ENCODE measurements around the gene USP48.

USP48 gene

DNA sequence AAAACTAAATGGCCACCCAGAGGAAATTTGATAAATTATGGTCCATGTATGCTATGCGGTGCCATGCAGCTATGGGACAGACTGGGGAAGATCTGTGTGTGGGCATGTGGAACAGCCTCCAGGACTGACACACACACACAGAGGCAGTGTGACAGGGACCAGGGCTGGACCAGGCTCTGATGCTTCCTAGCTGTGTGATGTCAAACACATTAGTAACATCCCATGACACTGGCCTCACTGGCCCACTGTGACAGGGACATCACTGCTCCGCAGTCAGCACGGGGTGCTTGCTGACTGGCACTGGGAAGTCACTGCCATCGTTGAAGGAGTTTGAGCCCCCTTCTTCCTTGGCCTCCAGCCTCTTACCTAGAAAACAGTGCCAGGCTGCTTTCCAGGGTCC is 127.7 kb downstream of the USP48 start:
- Histone ChIP-seq H3F3A (ENCODE audit: low read depth) (no peaks in the 10 kb centered on the region), H3K4me2 (ENCODE audit: low read depth, low read length, poor library complexity, severe bottlenecking) (no peak overlapping the region), H3K9ac (ENCODE audit: low read depth, low read length, poor library complexity, severe bottlenecking) (no peak overlapping the region), H3K36me3 (ENCODE audit: insufficient read depth, low read length) (no peaks in the 10 kb centered on the region), H3K27me3 (ENCODE audit: insufficient read depth, low read length, poor library complexity, severe bottlenecking) (no peaks in the 10 kb centered on the region), H2AFZ (ENCODE audit: low read length) (no peak overlapping the region), H3K4me3 (ENCODE audit: low read length, poor library complexity, severe bottlenecking) (no peak overlapping the region), H3K4me1 (ENCODE audit: insufficient read depth, low read length, poor library complexity, severe bottlenecking) (no peaks in the 10 kb centered on the region), H4K20me1 (ENCODE audit: insufficient read depth, low read length, poor library complexity, severe bottlenecking) (no peaks in the 10 kb centered on the region), H3K9me2 (replicated peaks; ENCODE audit: low read depth, low read length) (no peaks in the 10 kb centered on the region), H3K79me2 (ENCODE audit: insufficient read depth, low read length) (no peaks in the 10 kb centered on the region), H3K9me3 (ENCODE audit: insufficient read depth, low read depth, low read length) (no peaks in the 10 kb centered on the region)
- no peak for TF ChIP-seq EZH2phosphoT487 (IDR thresholded peaks at IDR 0.05; ENCODE audit: borderline replicate concordance)
- TF ChIP-seq, protein P1, sequence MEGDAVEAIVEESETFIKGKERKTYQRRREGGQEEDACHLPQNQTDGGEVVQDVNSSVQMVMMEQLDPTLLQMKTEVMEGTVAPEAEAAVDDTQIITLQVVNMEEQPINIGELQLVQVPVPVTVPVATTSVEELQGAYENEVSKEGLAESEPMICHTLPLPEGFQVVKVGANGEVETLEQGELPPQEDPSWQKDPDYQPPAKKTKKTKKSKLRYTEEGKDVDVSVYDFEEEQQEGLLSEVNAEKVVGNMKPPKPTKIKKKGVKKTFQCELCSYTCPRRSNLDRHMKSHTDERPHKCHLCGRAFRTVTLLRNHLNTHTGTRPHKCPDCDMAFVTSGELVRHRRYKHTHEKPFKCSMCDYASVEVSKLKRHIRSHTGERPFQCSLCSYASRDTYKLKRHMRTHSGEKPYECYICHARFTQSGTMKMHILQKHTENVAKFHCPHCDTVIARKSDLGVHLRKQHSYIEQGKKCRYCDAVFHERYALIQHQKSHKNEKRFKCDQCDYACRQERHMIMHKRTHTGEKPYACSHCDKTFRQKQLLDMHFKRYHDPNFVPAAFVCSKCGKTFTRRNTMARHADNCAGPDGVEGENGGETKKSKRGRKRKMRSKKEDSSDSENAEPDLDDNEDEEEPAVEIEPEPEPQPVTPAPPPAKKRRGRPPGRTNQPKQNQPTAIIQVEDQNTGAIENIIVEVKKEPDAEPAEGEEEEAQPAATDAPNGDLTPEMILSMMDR (conservative IDR thresholded peaks at IDR 0.05; ENCODE audit: low read length), result no peak

DNA sequence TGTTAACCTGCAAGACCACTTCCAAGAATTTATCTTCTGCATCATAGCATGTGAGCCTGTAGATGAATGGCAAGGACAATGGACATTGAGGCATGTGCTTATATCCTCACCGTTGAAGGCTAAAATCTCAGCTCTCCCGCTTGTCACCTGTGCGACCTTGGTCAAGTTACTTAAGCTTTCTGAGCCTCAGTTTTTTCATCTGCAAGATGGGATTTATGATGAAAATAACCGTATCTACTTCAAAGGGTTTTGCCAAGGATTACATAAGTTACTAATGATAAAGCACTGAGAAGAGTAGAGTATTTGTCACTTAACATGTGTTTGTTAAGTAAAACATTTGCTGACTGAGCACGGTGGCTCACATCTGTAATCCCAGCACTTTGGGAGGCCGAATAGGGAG is 128.7 kb downstream of the USP48 start:
- TF ChIP-seq, protein P1 (conservative IDR thresholded peaks at IDR 0.05; ENCODE audit: low read length), result no peak
- TF ChIP-seq EZH2phosphoT487 (IDR thresholded peaks at IDR 0.05; ENCODE audit: borderline replicate concordance), result no peak
- H3K36me3 ChIP-seq (ENCODE audit: insufficient read depth, low read length), result no peaks in the 10 kb centered on the region
- no peak overlapping the region for H3K4me2 ChIP-seq (ENCODE audit: low read depth, low read length, poor library complexity, severe bottlenecking)
- H2AFZ ChIP-seq (ENCODE audit: low read length), result no peak overlapping the region
- H3K9me2 ChIP-seq (replicated peaks; ENCODE audit: low read depth, low read length), result no peaks in the 10 kb centered on the region
- no peaks in the 10 kb centered on the region for H3K9me3 ChIP-seq (ENCODE audit: insufficient read depth, low read depth, low read length)
- H4K20me1 ChIP-seq (ENCODE audit: insufficient read depth, low read length, poor library complexity, severe bottlenecking), result no peaks in the 10 kb centered on the region
- no peaks in the 10 kb centered on the region for H3F3A ChIP-seq (ENCODE audit: low read depth)
- H3K79me2 ChIP-seq (ENCODE audit: insufficient read depth, low read length), result no peaks in the 10 kb centered on the region
- H3K4me1 ChIP-seq (ENCODE audit: insufficient read depth, low read length, poor library complexity, severe bottlenecking), result no peaks in the 10 kb centered on the region
- no peak overlapping the region for H3K9ac ChIP-seq (ENCODE audit: low read depth, low read length, poor library complexity, severe bottlenecking)
- no peak overlapping the region for H3K4me3 ChIP-seq (ENCODE audit: low read length, poor library complexity, severe bottlenecking)
- no peaks in the 10 kb centered on the region for H3K27me3 ChIP-seq (ENCODE audit: insufficient read depth, low read length, poor library complexity, severe bottlenecking)

DNA sequence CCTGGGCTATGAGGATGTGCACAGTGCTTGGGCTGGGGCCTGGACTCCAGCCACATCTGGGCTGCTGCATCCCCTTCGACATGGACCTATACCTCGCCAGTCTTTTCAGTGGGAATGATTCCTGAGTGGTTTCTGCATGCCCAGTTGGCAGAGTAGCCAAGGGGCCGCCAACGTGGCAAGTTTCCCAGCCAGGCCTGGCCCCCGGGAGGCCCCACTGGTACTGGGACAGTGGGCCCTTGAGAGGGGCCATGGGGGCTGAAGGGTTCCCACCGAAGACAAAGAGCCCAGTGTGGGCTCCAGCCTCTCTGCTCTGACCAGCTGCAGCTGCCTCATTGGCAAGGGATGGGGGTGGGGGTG is 129.2 kb downstream of the USP48 start:
- no peak overlapping the region for H2AFZ ChIP-seq (ENCODE audit: low read length)
- H4K20me1 ChIP-seq (ENCODE audit: insufficient read depth, low read length, poor library complexity, severe bottlenecking), result no peaks in the 10 kb centered on the region
- no peaks in the 10 kb centered on the region for H3K27me3 ChIP-seq (ENCODE audit: insufficient read depth, low read length, poor library complexity, severe bottlenecking)
- no peaks in the 10 kb centered on the region for H3K36me3 ChIP-seq (ENCODE audit: insufficient read depth, low read length)
- H3K9me2 ChIP-seq (replicated peaks; ENCODE audit: low read depth, low read length), result no peaks in the 10 kb centered on the region
- TF ChIP-seq, protein P1 (conservative IDR thresholded peaks at IDR 0.05; ENCODE audit: low read length), result no peak
- no peak for TF ChIP-seq EZH2phosphoT487 (IDR thresholded peaks at IDR 0.05; ENCODE audit: borderline replicate concordance)
- H3K4me3 ChIP-seq (ENCODE audit: low read length, poor library complexity, severe bottlenecking), result no peak overlapping the region
- H3K4me2 ChIP-seq (ENCODE audit: low read depth, low read length, poor library complexity, severe bottlenecking), result no peak overlapping the region
- no peaks in the 10 kb centered on the region for H3K79me2 ChIP-seq (ENCODE audit: insufficient read depth, low read length)
- H3F3A ChIP-seq (ENCODE audit: low read depth), result no peaks in the 10 kb centered on the region
- H3K4me1 ChIP-seq (ENCODE audit: insufficient read depth, low read length, poor library complexity, severe bottlenecking), result no peaks in the 10 kb centered on the region
- no peaks in the 10 kb centered on the region for H3K9me3 ChIP-seq (ENCODE audit: insufficient read depth, low read depth, low read length)
- no peak overlapping the region for H3K9ac ChIP-seq (ENCODE audit: low read depth, low read length, poor library complexity, severe bottlenecking)
